Fibroblast of the aortic adventitia (primary cell): ENCODE measurements around the gene RNF4. TPM values are rescaled to one million over a fixed set of nuclear protein-coding genes. Genes with fewer than 3 reads are reported as not detected.

Experiments
- DNase-seq: peaks from one replicate; pipeline ENCODE4 v3.0.0-alpha.2; 2010; ENCODE audit warnings: low read depth
- H3K4me3 ChIP-seq: 2 replicates; pipeline ENCODE4 v1.5.1; 2011; ENCODE audit warnings: low read depth, mild to moderate bottlenecking, control low read depth, low read length, moderate library complexity
- CTCF ChIP-seq: IDR thresholded peaks from 2 replicates; pipeline ENCODE4 v1.5.1; 2011; ENCODE audit warnings: mild to moderate bottlenecking, low read length, control low read depth, inconsistent platforms; ENCODE audit not compliant: insufficient read depth
- total RNA-seq: library from RNA; depleted of rRNA; stranded (reverse); fragments of >200 nt; gene quantifications from 2 replicates; pipeline ENCODE4 v1.2.3, GENCODE V29; 2012; ENCODE audit warnings: low replicate concordance

Gene RNF4
- 75.6 and 311 TPM in 2 replicates for total RNA-seq

- peak; percentile 96 for DNase-seq
- peak within 1 kb of the TSS; percentile 93 for H3K4me3 ChIP-seq
- TF ChIP-seq CTCF: no peak
Measured at GRCh38 chr4:2468456-2469191, at the start of gene RNF4. Gene RNF4, plus strand, starts transcription at chr4:2469106. Its CDS starts 21,388 bp downstream, at chr4:2490494.

- no peak for TF ChIP-seq CTCF
- H3K4me3 ChIP-seq: no peak overlapping the region
- DNase-seq: no peak
Measured at GRCh38 chr4:2419814-2420213, 49.1 kb upstream of the RNF4 start.

GRCh38 chr4:2421928-2422327, 47.0 kb upstream of the RNF4 start:
- TF ChIP-seq CTCF: no peak
- DNase-seq: no peak
- no peak overlapping the region for H3K4me3 ChIP-seq

- H3K4me3 ChIP-seq: no peak overlapping the region
- no peak for DNase-seq
- no peak for TF ChIP-seq CTCF
Measured at GRCh38 chr4:2423066-2423465, 45.8 kb upstream of the RNF4 start.

- no peak for TF ChIP-seq CTCF
Measured at GRCh38 chr4:2423695-2424094, 45.2 kb upstream of the RNF4 start.

GRCh38 chr4:2424581-2424980, 44.3 kb upstream of the RNF4 start:
- DNase-seq: peak; percentile 61
- no peak overlapping the region for H3K4me3 ChIP-seq
- no peak for TF ChIP-seq CTCF

More at GRCh38 chr4:2423695-2424094, 45.2 kb upstream of the RNF4 start:
- DNase-seq: no peak
- H3K4me3 ChIP-seq: no peak overlapping the region
